ENCODE data around the gene PABPC3. TPM values are rescaled to one million over a fixed set of nuclear protein-coding genes. Genes with fewer than 3 reads are reported as not detected.

Gene PABPC3
- total RNA-seq, 1 experiment from 2014 or later, result 0.24 TPM

GRCh38 chr13:25109341-25109740, 13.4 kb downstream of the PABPC3 start:
- in situ Hi-C loops (cut with HindIII; ENCODE audit: low sequenced_read_pairs), result no loop called here
- DNase-seq (ENCODE audit: low spot score), result no peak

GRCh38 chr13:25110956-25111584, 15.1 kb downstream of the PABPC3 start:
- no peak for DNase-seq (ENCODE audit: low spot score)
- in situ Hi-C loops (cut with HindIII; ENCODE audit: low sequenced_read_pairs), result no loop called here

GRCh38 chr13:25111585-25111956, 15.6 kb downstream of the PABPC3 start:
- in situ Hi-C loops (cut with HindIII; ENCODE audit: low sequenced_read_pairs), result no loop called here
- no peak for DNase-seq (ENCODE audit: low spot score)

- peak; percentile 61 for DNase-seq (ENCODE audit: low spot score)
- in situ Hi-C loops (cut with HindIII; ENCODE audit: low sequenced_read_pairs), result no loop called here
Measured at GRCh38 chr13:25112695-25113255, 16.8 kb downstream of the PABPC3 start.

- in situ Hi-C loops (cut with HindIII; ENCODE audit: low sequenced_read_pairs), result no loop called here
- DNase-seq (ENCODE audit: low spot score), result peak; percentile 94
Measured at GRCh38 chr13:25114220-25114619, 18.3 kb downstream of the PABPC3 start.

- no peak for DNase-seq (ENCODE audit: low spot score)
- in situ Hi-C loops (cut with HindIII; ENCODE audit: low sequenced_read_pairs), result no loop called here
Measured at GRCh38 chr13:25116044-25116443, 20.1 kb downstream of the PABPC3 start.

- in situ Hi-C loops (cut with HindIII; ENCODE audit: low sequenced_read_pairs), result no loop called here
- DNase-seq (ENCODE audit: low spot score), result no peak
Measured at GRCh38 chr13:25117312-25117711, 21.4 kb downstream of the PABPC3 start.

GRCh38 chr13:25118378-25118905, 22.5 kb downstream of the PABPC3 start:
- in situ Hi-C loops (cut with HindIII; ENCODE audit: low sequenced_read_pairs), result no loop called here
- DNase-seq (ENCODE audit: low spot score), result no peak

GRCh38 chr13:25130944-25131343, 35.0 kb downstream of the PABPC3 start:
- in situ Hi-C loops (cut with HindIII; ENCODE audit: low sequenced_read_pairs), result no loop called here
- DNase-seq (ENCODE audit: low spot score), result no peak

- in situ Hi-C loops (cut with HindIII; ENCODE audit: low sequenced_read_pairs), result no loop called here
Measured at GRCh38 chr13:25131881-25132420, 36.0 kb downstream of the PABPC3 start.

GRCh38 chr13:25132751-25133390, 36.9 kb downstream of the PABPC3 start:
- no peak for DNase-seq (ENCODE audit: low spot score)
- in situ Hi-C loops (cut with HindIII; ENCODE audit: low sequenced_read_pairs), result no loop called here

More at GRCh38 chr13:25131881-25132420, 36.0 kb downstream of the PABPC3 start:
- no peak for DNase-seq (ENCODE audit: low spot score)

- peak; percentile 62 for DNase-seq (ENCODE audit: low spot score)
- in situ Hi-C loops (cut with HindIII; ENCODE audit: low sequenced_read_pairs), result no loop called here
Measured at GRCh38 chr13:25135896-25136295, 40.0 kb downstream of the PABPC3 start.

GRCh38 chr13:25136880-25137787, 41.2 kb downstream of the PABPC3 start:
- in situ Hi-C loops (cut with HindIII; ENCODE audit: low sequenced_read_pairs), result no loop called here
- peak; percentile 74 for DNase-seq (ENCODE audit: low spot score)

GRCh38 chr13:25137788-25138115, 41.8 kb downstream of the PABPC3 start:
- in situ Hi-C loops (cut with HindIII; ENCODE audit: low sequenced_read_pairs), result no loop called here
- no peak for DNase-seq (ENCODE audit: low spot score)

- no peak for DNase-seq (ENCODE audit: low spot score)
- in situ Hi-C loops (cut with HindIII; ENCODE audit: low sequenced_read_pairs), result no loop called here
Measured at GRCh38 chr13:25141042-25141441, 45.1 kb downstream of the PABPC3 start.

GRCh38 chr13:25143706-25144105, 47.8 kb downstream of the PABPC3 start:
- DNase-seq (ENCODE audit: low spot score), result no peak
- in situ Hi-C loops (cut with HindIII; ENCODE audit: low sequenced_read_pairs), result no loop called here

- in situ Hi-C loops (cut with HindIII; ENCODE audit: low sequenced_read_pairs), result no loop called here
- DNase-seq (ENCODE audit: low spot score), result no peak
Measured at GRCh38 chr13:25147638-25148401, 51.9 kb downstream of the PABPC3 start.

- in situ Hi-C loops (cut with HindIII; ENCODE audit: low sequenced_read_pairs), result no loop called here
- no peak for DNase-seq (ENCODE audit: low spot score)
Measured at GRCh38 chr13:25148402-25148771, 52.5 kb downstream of the PABPC3 start.

All from G401 (cell line).